Activated CD8-positive, alpha-beta memory T cell treated with anti-CD3 and anti-CD28 coated beads for 48 hours (primary cell): Measurements from ENCODE around the gene GPD2.
"Not testable (repeated sequence)": the region's sequence is repeated elsewhere in the genome, so short reads cannot be mapped to it uniquely, and the experiment has no call there.

Experiments
- DNase-seq, 3 experiments: peaks; one replicate each; pipeline ENCODE4 v3.0.0-alpha.2; 2020; ENCODE audit warnings: low read depth in 2 of 3, low spot score in 2 of 3

GPD2 gene

DNA sequence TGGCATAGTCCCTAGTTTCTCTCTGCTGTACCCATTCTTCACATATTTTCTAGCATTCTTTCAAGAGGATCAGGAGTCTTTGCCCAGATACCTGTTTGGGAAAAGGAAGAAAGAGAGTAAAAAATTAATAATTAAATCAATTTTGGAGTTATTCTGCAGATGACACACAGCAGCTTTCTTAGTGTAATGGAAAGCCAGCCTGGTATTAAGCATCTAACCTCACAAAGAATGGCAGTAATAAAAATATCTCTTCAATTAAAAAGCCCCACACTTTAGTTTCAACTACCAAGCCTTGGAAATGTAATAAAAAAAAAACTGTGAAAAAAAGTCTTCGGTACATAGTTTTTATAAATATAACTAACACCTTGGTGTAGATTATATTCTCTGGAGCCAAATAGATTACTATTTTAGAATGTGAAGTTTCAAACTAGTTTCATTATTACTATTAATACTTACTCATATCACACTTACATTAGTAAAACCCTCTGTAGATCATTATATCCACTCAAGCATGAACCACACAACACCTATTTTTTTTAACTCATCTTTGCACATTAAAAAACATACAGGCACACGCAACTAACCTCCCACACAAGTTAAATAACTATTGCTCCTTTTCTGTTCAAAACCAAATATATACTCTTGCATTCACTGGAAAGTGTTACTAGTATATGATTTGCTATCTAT, 90.9 kb downstream of the GPD2 start:
- no peak for DNase-seq

DNA sequence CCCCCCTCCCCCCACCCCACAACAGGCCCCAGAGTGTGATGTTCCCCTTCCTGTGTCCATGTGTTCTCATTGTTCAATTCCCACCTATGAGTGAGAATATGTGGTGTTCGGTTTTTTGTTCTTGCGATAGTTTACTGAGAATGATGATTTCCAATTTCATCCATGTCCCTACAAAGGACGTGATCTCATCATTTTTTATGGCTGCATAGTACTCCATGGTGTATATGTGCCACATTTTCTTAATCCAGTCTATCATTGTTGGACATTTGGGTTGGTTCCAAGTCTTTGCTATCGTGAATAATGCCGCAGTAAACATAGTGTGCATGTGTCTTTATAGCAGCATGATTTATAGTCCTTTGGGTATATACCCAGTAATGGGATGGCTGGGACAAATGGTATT, 92.4 kb downstream of the GPD2 start:
- not testable (repeated sequence) for DNase-seq

DNA sequence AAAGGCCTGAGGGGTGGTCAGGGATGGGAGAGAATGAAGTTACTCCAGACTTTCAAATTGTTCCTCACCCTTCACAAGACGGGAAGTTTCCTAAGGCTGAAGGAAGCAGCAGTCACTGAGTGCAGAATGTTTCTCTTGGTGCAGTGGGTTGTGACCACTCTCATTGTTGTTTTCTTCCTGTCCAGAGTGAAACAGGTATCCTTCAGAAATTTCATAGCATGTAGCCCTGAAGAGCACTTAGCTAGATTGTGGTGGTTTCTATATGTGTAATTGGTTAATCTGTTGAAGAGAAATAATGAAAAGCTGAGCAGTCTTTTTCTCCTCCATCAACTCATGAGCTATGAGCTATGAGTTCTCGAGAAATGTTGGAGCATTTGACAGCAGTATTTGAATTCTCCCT, 96.8 kb downstream of the GPD2 start:
- no peak for DNase-seq

DNA sequence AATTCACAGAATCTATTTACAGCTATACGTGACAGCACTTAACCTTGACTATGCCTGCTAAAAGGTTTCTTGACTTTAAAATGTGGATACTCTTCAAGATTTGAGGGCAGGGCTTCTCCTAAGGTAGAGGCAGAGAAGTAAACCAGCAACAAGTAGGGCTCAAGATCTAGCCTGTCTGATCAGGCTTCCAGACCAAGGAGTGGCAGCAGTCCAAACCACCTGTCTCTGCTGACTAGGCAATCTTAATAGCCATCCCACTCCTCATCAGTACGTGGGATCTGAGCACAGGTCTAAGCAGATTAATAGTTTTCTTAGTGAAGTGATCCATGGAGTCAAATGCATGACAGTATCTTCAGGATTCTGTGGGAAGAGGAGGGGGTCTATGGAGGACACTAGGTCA, 100.4 kb downstream of the GPD2 start:
- DNase-seq, result no peak

DNA sequence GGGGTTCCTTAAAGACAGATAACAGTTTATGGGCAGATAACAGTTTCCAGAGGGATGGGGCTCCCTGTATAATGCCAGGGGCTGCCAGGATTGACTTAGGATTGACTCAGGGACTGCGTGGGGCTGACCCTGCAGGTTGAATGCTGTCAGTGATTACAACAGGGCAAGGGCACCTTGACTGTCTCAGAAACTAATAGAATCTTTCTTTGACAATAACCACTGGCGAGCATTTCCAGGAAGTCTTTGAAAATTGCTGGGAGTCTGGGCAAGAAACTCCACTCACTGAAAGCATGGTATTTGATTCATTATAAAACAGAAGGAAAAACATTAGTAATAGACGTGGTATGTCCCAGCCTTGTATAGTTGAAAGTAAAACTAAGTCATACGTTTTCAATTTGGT, 101.0 kb downstream of the GPD2 start:
- DNase-seq, result no peak

DNA sequence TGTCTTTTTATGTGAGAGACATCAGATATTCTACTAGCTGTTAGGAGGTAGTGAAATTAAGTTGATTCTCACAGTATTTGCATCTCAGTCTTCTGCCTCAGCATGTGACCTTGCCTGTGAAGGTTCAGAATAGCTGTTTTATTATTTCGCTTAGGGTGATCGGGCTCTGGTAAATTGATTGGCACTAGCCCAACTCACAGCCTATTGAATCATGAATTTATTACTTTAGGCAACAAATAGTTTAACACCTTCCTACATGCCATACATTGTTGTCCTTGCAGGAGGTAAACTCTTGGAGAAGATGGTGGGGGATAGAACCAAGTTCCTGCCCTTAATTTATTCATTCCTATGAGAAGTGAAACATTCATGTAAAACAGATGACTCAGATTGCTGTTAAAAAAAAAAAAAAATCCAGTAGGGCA, 101.9 kb downstream of the GPD2 start:
- DNase-seq, result no peak

DNA sequence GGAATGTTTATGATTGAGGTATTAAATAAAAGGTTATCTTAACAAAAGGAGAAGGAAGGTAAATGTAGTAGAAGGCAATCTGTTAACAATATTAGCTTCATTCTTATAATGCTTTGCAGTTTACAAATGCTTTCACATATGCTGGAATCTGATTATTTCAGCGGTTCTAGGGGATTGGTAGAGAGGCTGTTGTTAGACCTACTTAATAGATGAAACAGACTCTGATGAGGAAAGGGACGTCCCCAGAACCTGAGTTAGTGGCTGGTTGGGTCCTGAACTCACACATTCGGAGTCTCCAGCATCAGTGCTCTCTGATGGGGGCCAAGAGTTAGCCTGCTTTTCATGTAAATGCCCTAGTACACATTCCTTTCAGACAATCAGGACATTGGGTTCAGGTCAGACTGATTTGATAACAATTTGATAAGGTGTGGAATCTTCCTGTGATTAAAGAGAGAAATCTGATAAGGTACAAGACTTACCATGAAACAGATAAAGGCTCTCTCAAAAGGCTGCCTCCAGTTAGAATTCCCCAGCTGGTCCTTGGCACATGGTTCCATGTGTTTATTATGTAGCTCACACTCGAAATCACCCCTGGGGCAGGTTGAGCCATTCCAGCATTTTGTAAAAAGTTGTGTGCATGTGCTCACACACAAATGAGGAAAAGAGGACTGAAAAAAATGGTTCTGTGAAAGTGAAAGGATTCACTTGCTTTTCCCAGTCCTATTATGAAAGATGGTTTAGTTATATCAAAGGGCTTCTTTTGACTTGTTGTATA, 103.1 kb downstream of the GPD2 start:
- DNase-seq, result no peak

DNA sequence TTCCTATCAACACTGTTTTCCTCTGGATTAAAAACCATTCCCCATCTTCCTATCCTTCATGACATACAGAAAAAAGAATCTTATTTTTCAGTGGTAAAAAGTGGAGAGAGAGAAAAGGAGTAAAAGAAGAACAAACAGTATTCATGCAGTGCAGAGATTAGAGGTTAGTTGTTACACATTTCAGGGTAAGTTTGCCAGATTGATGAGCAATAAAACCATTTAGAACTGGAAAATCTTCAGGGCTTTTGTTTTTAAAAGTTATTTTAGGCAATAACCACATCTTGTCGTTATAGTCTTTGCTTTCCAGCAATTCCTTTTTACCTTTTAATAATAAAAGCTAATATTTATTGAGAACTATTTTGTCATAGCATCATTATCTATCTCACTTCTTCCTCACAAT, 104.5 kb downstream of the GPD2 start:
- DNase-seq, result no peak

DNA sequence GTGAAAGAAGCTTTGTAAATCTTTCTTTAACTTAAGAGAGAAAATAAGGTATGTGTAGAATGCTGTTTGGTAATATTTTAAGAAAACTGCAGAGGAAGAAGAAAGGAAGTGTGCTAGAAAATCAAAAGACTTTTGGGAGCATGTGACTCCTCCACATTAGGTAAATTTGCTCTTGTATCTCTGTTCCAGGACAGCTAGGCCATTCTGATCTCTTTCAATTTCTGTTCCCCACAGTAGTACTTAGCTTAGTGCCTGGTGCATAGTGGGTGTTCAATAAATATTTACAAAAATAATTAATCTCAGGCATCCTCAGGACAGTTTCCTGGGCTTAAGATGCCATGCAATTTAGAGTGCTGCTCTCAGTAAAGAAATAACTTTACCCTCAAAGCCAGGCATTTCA, 105.0 kb downstream of the GPD2 start:
- DNase-seq, result no peak

DNA sequence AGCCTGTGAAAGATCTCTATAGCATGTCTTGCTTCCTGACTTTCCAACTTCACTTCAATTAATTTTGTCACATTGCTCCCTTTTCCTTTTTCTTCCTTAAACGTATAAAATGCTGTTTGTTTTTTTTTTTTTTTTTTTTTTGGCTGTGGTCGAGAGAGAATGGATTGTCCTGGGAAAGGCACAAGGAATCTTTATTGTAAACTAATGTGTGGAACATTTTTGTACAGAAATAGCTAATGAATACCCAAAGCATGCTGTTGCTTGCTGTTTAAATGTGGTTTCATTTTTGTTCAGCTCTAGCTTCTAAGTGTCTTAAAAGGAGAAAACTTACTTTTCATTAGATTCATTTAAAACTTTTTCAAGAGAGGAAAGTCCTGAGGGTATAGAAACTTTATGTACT, 105.5 kb downstream of the GPD2 start:
- no peak for DNase-seq

DNA sequence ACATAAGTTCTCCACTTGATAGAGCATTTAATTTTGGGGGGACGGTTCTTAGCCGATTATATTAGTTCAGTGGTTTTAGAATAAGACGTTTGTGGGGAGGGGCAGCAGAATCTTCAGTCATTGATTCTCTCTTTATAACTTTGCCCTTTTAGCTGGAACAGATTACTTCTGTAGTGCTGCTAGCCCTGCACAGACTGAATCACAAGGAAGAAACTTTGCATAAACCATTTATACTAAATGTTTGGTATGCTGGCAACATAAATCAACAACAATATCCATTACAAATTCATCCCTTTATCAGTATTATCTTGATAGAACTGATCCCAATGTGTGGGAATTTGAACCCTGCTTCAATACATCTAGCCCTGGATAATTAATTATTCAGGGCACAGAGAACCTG, 112.2 kb downstream of the GPD2 start:
- no peak for DNase-seq

DNA sequence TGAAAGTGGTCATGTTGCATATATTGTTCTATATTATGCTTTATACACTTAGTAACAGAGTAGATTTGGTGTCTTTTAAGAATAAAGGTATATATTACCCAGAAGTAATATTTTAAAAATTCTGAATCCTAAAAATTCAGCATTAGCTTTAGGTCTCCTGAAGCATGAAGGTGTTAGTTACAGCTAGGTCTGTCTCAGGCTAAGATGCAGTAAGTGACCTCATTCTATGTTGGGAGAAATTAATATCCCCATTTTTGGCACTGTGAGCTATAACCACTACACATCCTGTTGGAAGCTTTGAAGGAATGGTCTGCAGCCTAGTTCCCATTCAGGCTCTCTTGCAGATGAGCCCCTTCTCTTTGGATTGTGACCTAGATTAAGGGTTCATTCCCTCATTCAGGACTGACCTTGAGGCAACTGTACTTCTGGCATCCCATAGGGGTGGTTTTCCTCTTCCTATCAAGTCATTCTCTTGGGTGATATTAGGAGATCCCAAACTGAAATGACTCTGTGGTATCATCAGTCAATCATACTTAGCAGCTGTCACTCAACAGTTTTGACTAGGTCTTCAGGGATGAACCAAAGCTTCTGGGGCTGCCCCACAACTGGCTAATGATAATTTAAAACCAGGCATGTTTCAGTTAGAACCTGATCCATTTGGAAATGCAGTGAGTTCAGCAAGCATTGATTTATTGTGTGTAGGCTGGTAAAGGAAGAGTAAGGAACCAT, 117.7 kb downstream of the GPD2 start:
- no peak for DNase-seq

DNA sequence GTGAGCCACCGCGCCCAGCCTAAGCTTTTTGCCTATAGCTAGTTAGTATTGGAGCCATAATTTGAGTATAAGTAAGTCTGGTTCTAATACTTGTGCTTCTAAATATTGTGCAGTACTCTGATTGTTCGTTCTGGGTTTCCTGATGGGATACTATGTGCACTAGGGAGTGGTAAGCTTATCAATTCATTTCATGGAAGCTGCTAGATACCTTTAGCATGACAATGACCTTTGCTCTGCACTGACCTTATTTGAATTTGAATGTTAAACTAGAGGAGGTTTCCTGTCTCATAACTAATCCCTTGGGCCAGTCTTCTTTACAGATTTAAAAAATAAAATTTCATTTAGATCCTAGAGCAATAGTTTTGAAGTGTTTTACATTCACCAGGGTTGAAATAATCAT, 125.1 kb downstream of the GPD2 start:
- DNase-seq, result no peak

DNA sequence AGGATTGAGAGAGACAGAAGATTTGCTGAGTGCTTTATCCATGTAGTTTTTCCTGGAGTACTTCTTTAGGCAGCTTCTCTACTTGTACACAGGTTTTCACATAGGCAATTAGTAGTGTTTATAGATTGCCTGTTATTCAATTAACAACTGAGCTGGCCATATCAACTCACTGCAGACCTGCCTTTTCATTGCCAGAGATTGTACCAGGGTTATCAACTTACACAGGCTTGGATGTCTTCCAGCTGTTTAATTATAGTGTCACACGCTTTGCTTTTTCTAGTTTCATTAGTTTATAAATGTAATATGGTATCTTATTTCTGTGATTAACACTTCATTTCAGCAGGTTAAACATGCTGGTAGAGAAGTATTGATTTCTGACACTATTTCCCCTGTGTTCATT, 125.9 kb downstream of the GPD2 start:
- DNase-seq, result no peak

DNA sequence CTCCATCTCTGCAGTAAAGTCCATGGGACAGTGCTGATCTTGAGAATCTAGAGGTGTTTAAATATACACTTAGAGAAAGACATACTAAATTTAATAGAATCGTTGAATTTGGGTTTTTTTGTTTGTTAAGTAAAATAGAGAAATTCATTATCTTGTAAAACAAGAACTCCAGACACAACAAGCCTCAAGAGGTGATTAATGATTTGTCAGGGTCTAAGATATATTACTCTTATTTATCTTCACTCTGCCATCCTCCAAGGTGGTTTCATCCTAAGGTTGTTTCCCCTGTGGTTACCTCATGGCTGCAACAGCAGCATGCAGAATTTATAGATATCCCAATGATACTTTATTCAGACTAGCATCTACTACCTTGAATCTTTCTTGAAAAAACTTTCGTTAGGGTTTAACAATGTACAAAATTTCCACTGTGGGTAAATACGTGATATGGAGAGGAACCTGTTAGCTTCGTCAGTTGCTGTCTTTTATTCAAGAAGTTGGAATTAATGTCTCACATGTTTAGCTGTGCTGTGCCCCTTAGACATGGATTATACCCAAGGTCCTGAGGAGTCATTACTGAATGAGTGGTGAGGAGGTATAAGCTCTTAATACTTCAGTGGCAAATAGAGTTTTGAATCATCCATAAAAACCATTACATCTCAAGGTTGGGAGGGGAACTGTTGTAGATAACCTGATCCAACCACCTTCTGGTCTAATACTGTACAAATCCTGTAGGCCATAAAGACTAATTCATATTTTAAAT, 128.0 kb downstream of the GPD2 start:
- DNase-seq, result no peak

DNA sequence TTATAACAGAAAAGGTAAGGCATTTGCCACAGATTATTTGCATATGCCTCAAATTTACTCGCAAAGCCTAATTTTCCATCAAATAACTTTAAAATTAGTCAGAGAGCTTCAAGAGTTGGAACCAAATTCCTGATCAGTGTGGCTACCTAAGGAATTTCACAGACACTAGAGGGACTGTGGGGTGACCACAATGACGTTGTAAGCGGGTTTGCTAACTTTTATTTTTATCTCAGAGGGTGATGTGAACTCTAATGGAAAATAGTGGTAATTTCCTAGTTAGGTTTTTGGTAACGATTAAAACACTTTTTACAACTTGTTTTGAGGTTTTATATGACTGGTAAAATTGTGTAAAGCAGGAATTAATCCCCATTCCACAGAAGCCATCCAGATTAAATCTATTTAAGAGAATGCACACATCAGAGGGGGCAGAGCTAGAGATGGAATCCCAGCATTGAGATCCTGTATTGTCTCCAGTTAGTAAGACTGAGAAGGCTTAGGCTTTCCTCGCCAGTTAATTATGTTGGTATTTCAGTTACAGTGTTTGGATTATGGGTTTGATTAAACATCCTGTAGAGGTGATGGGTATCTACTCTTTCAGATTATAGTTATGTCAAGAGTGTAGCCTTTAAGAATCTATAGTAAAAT, 129.0 kb downstream of the GPD2 start:
- no peak for DNase-seq

DNA sequence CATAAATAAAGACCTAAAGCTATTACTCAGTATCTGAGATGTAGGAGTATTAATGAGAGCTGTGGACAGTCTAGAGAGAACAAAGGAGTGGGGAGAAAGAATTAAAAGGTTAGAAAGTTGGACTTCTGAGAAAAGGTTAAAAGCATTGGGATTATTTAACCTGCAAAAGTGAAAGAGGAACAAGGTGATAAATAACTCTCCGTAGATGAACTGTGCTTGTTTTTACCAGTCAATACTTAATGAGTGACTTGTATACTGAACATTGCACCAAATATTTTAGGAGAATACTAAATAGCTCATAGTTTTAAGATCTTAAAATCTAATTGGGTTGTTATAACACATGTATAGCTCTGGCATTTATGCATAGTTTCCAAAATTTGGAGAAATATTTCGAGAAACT, 137.5 kb downstream of the GPD2 start:
- no peak for DNase-seq

DNA sequence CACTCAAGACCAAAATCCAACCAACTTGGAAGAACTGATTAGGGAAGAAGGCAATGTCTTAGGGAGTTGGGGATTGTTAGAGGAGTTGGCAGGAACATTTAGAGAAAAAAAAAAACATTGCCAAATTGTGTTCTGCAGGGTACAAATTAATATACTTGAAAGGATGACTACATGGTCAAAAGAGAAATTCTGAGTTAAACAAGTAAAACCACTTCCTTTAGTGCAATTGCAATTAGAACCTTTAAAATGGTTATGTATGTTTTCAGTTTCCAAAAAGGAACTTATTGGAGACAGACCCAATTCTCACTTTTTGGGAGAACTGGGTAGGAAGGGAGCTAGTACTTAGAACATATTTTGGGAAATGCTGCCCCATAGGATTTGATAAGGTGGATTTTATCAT, 137.9 kb downstream of the GPD2 start:
- no peak for DNase-seq

DNA sequence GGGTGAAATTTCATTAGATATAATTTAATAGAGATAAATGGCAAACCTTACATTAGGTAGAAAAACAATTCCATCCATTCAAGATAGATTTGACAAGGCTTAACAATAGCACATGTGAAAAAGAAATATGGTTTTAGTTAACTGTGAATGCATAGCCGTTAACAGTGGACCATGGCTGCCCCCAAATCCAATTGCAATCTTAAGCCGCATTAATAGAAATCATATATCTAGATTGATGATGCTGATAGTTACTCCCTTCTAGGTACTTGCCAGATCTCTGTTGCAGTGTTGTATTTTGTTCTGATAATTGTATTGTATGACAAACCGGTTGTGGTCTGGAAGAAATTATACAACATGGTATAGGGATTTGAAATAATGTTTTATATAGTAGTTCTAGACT, 139.8 kb downstream of the GPD2 start:
- DNase-seq, result no peak

DNA sequence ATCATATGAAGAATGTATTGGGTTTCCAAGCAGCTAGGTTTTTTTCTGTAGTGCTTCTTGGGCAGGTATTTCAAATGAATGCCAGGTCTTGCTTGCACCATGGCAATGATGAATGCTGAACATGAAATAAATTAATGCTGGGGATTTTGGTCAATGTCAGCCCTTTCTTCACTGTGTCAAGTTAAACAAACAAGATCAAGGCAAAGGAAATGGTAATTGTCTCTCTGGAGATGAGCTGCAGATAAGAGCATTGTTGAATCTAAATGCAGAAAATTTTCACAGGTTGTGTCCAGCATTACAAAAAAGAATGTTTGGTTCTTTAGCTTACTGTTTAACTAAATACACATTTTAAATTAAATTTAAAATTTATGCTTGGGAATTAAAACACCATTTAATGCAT, 144.3 kb downstream of the GPD2 start:
- no peak for DNase-seq

DNA sequence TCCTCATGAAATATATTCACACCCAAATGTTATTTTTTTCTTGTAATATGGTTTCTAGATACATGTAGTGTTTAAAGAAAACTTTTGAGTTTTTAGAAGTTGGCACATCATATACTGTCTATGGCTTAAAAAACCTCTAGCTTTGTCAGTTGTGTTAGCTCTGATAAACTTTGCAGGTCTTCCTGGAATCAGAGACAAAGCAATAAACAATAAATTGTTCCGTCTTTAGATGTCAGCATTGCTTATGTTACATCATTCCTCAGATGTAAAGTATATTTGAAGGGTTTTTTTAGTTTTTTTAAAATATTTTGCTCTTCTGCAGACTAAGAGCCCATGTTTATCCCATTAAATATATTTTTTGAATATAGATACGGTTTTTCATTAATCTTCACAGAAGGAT, 145.1 kb downstream of the GPD2 start:
- no peak for DNase-seq
